NCI-H524 (cell line): ENCODE data around the gene PCDHGA1.

ENCODE experiments used
- DNase-seq, 2 experiments: peaks; one replicate each; lab custom pipeline; 2025; lab: John Stamatoyannopoulos, UW

Gene PCDHGA1

GRCh38 chr5:141529873-141530272, 199.6 kb downstream of the PCDHGA1 start:
- no peak for DNase-seq

- DNase-seq = no peak
These were observed 202.4 kb downstream of the PCDHGA1 start for GRCh38 chr5:141532726-141533125.

- DNase-seq = no peak
These were observed 203.6 kb downstream of the PCDHGA1 start for GRCh38 chr5:141533897-141534296.

GRCh38 chr5:141534492-141535213, 204.3 kb downstream of the PCDHGA1 start:
- DNase-seq = no peak

- DNase-seq = no peak
These were observed 212.7 kb downstream of the PCDHGA1 start for GRCh38 chr5:141543053-141543452.

- no peak for DNase-seq
These were observed 217.2 kb downstream of the PCDHGA1 start for GRCh38 chr5:141547488-141547887.

GRCh38 chr5:141547921-141548320, 217.6 kb downstream of the PCDHGA1 start:
- no peak for DNase-seq

GRCh38 chr5:141557681-141558136, 227.4 kb downstream of the PCDHGA1 start:
- DNase-seq = peak; percentile 71 to 77

GRCh38 chr5:141558150-141558549, 227.8 kb downstream of the PCDHGA1 start:
- no peak for DNase-seq

GRCh38 chr5:141559461-141559860, 229.1 kb downstream of the PCDHGA1 start:
- no peak for DNase-seq

- peak; percentile 56 to 65 for DNase-seq
These were observed 229.8 kb downstream of the PCDHGA1 start for GRCh38 chr5:141560151-141560550.

GRCh38 chr5:141560725-141561483, 230.6 kb downstream of the PCDHGA1 start:
- DNase-seq = peak; percentile 93 to 95
